A673 (cell line): ENCODE data around the gene CCDC148.

ENCODE experiments used
- CTCF ChIP-seq: fragments of 300-800, 200-600 bp; sonication (generic); conservative IDR thresholded peaks from 2 replicates; pipeline ENCODE4 v1.5.1; 2017; ENCODE audit warnings: low read depth, mild to moderate bottlenecking, antibody characterized with exemption, low read length, moderate library complexity, mixed read lengths
- EZH2 ChIP-seq: fragments of 200-600 bp; sonication (generic); IDR thresholded peaks from 2 replicates; pipeline ENCODE4 v1.6.1; 2017; ENCODE audit warnings: borderline replicate concordance, low read depth, mild to moderate bottlenecking, mixed read lengths, antibody characterized with exemption, low read length; ENCODE audit not compliant: poor library complexity, severe bottlenecking

GRCh38 chr2:158192515-158193443 is 263.8 kb downstream of the CCDC148 start:
- no peak for TF ChIP-seq CTCF
- no peak for TF ChIP-seq EZH2
